PC-3 (cell line): ENCODE data around the gene MAP3K5.

ENCODE experiments used
- EZH2 ChIP-seq: fragments of 300-600 bp; sonication (generic); IDR thresholded peaks from one replicate; pipeline ENCODE4 v1.6.1; 2017; ENCODE audit warnings: antibody characterized with exemption, mild to moderate bottlenecking, low read length; ENCODE audit not compliant: unreplicated experiment
- EZH2phosphoT487 ChIP-seq: fragments of 300-600 bp; sonication (generic); IDR thresholded peaks from 2 replicates; pipeline ENCODE4 v1.6.1; 2018; ENCODE audit warnings: mild to moderate bottlenecking, antibody characterized with exemption, low read length, borderline replicate concordance
- TF ChIP-seq, protein P1 (sequence below): fragments of 300-600 bp; sonication (generic); conservative IDR thresholded peaks from 2 replicates; pipeline ENCODE4 v1.5.1; 2017; ENCODE audit warnings: antibody characterized with exemption, low read depth, mild to moderate bottlenecking, low read length

DNA sequence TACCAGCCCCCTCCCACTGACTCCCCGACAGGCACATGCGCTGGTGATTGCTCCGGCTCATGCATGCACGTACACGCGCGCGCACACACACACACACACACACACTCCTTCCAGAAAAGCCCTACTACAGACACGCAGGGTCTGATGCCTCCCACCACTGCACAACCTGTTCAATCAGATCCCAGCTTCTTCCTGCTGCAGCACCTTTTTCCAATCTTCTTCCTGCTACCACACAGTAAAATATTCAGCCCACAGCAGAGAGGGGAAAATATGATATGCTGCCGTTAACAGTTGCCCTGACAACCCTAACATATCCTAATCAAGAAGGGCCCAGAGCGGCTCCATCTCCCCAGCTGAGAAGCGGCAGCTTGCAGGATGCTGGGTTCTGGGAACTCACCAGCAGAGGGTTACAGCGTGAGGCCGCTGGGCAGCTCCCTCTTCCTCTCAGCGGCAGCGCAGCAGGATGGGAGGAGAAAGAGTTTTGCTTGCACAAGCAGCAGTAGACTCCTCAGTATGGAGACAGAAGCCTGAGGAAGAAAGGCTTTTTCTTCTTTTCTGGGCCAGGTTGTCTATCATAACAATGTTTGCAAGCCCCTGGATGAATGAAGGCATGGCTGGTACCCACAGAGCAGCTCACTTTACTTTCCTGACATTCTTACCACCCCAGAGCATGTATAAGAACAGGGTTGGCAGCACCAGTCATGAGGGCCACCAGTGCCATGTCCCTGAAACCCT is 265.9 kb downstream of the MAP3K5 start:
- TF ChIP-seq, protein P1, sequence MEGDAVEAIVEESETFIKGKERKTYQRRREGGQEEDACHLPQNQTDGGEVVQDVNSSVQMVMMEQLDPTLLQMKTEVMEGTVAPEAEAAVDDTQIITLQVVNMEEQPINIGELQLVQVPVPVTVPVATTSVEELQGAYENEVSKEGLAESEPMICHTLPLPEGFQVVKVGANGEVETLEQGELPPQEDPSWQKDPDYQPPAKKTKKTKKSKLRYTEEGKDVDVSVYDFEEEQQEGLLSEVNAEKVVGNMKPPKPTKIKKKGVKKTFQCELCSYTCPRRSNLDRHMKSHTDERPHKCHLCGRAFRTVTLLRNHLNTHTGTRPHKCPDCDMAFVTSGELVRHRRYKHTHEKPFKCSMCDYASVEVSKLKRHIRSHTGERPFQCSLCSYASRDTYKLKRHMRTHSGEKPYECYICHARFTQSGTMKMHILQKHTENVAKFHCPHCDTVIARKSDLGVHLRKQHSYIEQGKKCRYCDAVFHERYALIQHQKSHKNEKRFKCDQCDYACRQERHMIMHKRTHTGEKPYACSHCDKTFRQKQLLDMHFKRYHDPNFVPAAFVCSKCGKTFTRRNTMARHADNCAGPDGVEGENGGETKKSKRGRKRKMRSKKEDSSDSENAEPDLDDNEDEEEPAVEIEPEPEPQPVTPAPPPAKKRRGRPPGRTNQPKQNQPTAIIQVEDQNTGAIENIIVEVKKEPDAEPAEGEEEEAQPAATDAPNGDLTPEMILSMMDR, result no peak
- no peak for TF ChIP-seq EZH2
- no peak for TF ChIP-seq EZH2phosphoT487
